Measurements from ENCODE around the gene CCDC107. TPM values are rescaled to one million over a fixed set of nuclear protein-coding genes. Genes with fewer than 3 reads are reported as not detected.
"Not testable (repeated sequence)": the region's sequence is repeated elsewhere in the genome, so short reads cannot be mapped to it uniquely, and the experiment has no call there.

The CCDC107 gene
- total and polyA plus RNA-seq, 2 experiments from 2014 or later = 6.9 to 18.4 TPM

DNA sequence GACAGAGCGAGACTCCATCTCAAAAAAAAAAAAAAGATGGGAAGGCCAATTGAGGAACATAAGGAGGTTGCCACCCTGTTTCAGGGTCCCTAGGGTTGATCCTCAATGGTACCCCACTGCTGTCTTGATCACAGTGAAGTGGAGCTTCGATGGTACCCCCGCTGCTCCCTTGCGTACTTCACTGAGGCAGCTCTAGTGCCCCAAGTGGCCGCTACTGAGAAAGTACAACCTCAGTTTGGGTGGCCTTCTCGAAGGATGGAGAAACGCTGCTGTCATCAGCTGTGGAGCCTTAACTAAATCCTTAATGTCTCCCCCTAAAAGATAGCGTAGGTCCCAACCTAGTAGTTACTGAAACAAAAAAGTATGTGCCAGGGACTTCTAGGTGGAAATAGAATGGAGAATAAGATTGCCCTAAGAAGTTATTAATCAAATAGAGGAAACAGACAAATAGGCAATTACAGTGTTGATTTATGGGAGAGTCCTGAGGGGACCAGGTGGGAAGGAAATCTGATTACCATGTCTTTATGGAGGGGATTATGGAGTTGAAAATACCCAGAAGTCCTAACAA is 46.8 kb upstream of the CCDC107 start:
- H2AFZ ChIP-seq = no peak overlapping the region
- peaks cover 12% of the 10 kb centered on the region for H3K27me3 ChIP-seq (ENCODE audit: insufficient read depth)
- H3K4me1 Mint-ChIP-seq = peaks cover 6% of the 10 kb centered on the region

DNA sequence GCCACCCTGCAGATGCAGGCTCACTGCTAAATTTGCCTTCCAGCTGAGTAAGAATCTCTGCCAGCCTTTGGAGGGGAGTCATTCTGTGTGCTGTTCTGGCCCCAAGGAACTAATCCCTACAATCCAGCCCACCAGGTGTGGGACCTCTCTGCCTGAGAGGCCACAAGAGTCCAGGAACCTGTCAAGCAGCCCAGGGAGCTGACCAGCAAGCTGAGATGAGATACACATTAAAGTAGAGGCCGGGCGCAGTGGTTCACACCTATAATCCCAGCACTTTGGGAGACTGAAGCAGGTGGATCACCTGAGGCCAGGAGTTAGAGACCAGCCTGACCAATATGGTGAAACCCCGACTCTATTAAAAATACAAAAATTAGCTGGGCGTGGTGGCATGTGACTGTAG is 46.0 kb upstream of the CCDC107 start:
- H3K4me2 ChIP-seq; H3K4me3 Mint-ChIP-seq; H3K4me1 ChIP-seq (ENCODE audit: insufficient read depth); H3K4me3 ChIP-seq; H3K79me2 ChIP-seq (replicated peaks; ENCODE audit: insufficient read depth); H4K20me1 ChIP-seq (replicated peaks; ENCODE audit: insufficient read depth); H3K27ac ChIP-seq (ENCODE audit: low read depth); H3K36me3 ChIP-seq (ENCODE audit: insufficient read depth); H3K27ac Mint-ChIP-seq; H3K9me3 Mint-ChIP-seq; H3K9me2 ChIP-seq (ENCODE audit: insufficient read depth); H3K36me3 Mint-ChIP-seq (ENCODE audit: low read depth); ATAC-seq; H2AFZ ChIP-seq; DNase-seq (ENCODE audit: low spot score): not testable (repeated sequence)
- Histone ChIP-seq H3F3A (replicated peaks; ENCODE audit: low read depth) (peaks cover 10% of the 10 kb centered on the region), H3K27me3 (ENCODE audit: insufficient read depth) (peaks cover 16% of the 10 kb centered on the region)
- H3K27me3 Mint-ChIP-seq (ENCODE audit: insufficient read depth, low read depth, poor library complexity) = peaks cover 12% of the 10 kb centered on the region
- H3K4me1 Mint-ChIP-seq = peaks cover 11% of the 10 kb centered on the region

More for the DNA sequence above, 46.8 kb upstream of the CCDC107 start:
- Histone ChIP-seq H3K4me3 (no peak overlapping the region), H4K20me1 (replicated peaks; ENCODE audit: insufficient read depth) (no peaks in the 10 kb centered on the region; the same call in none of the 2 replicates), H3F3A (replicated peaks; ENCODE audit: low read depth) (peaks cover 7% of the 10 kb centered on the region), H3K36me3 (ENCODE audit: insufficient read depth) (no peaks in the 10 kb centered on the region), H3K4me2 (no peak overlapping the region), H3K4me1 (ENCODE audit: insufficient read depth) (peaks cover 8% of the 10 kb centered on the region), H3K79me2 (replicated peaks; ENCODE audit: insufficient read depth) (peaks cover 2% of the 10 kb centered on the region; the same call in 1 of the 2 replicates), H3K9me2 (ENCODE audit: insufficient read depth) (no peaks in the 10 kb centered on the region), H3K27ac (ENCODE audit: low read depth) (no peak overlapping the region)
- ATAC-seq (peak; percentile 87), DNase-seq (ENCODE audit: low spot score) (peak; percentile 80)
- H3K27ac Mint-ChIP-seq = no peak overlapping the region
- H3K4me3 Mint-ChIP-seq = no peak overlapping the region
- H3K36me3 Mint-ChIP-seq (ENCODE audit: low read depth) = peaks cover 10% of the 10 kb centered on the region
- no peaks in the 10 kb centered on the region for H3K9me3 Mint-ChIP-seq
- H3K27me3 Mint-ChIP-seq (ENCODE audit: insufficient read depth, low read depth, poor library complexity) = peaks cover 7% of the 10 kb centered on the region
- TF ChIP-seq, protein P1, sequence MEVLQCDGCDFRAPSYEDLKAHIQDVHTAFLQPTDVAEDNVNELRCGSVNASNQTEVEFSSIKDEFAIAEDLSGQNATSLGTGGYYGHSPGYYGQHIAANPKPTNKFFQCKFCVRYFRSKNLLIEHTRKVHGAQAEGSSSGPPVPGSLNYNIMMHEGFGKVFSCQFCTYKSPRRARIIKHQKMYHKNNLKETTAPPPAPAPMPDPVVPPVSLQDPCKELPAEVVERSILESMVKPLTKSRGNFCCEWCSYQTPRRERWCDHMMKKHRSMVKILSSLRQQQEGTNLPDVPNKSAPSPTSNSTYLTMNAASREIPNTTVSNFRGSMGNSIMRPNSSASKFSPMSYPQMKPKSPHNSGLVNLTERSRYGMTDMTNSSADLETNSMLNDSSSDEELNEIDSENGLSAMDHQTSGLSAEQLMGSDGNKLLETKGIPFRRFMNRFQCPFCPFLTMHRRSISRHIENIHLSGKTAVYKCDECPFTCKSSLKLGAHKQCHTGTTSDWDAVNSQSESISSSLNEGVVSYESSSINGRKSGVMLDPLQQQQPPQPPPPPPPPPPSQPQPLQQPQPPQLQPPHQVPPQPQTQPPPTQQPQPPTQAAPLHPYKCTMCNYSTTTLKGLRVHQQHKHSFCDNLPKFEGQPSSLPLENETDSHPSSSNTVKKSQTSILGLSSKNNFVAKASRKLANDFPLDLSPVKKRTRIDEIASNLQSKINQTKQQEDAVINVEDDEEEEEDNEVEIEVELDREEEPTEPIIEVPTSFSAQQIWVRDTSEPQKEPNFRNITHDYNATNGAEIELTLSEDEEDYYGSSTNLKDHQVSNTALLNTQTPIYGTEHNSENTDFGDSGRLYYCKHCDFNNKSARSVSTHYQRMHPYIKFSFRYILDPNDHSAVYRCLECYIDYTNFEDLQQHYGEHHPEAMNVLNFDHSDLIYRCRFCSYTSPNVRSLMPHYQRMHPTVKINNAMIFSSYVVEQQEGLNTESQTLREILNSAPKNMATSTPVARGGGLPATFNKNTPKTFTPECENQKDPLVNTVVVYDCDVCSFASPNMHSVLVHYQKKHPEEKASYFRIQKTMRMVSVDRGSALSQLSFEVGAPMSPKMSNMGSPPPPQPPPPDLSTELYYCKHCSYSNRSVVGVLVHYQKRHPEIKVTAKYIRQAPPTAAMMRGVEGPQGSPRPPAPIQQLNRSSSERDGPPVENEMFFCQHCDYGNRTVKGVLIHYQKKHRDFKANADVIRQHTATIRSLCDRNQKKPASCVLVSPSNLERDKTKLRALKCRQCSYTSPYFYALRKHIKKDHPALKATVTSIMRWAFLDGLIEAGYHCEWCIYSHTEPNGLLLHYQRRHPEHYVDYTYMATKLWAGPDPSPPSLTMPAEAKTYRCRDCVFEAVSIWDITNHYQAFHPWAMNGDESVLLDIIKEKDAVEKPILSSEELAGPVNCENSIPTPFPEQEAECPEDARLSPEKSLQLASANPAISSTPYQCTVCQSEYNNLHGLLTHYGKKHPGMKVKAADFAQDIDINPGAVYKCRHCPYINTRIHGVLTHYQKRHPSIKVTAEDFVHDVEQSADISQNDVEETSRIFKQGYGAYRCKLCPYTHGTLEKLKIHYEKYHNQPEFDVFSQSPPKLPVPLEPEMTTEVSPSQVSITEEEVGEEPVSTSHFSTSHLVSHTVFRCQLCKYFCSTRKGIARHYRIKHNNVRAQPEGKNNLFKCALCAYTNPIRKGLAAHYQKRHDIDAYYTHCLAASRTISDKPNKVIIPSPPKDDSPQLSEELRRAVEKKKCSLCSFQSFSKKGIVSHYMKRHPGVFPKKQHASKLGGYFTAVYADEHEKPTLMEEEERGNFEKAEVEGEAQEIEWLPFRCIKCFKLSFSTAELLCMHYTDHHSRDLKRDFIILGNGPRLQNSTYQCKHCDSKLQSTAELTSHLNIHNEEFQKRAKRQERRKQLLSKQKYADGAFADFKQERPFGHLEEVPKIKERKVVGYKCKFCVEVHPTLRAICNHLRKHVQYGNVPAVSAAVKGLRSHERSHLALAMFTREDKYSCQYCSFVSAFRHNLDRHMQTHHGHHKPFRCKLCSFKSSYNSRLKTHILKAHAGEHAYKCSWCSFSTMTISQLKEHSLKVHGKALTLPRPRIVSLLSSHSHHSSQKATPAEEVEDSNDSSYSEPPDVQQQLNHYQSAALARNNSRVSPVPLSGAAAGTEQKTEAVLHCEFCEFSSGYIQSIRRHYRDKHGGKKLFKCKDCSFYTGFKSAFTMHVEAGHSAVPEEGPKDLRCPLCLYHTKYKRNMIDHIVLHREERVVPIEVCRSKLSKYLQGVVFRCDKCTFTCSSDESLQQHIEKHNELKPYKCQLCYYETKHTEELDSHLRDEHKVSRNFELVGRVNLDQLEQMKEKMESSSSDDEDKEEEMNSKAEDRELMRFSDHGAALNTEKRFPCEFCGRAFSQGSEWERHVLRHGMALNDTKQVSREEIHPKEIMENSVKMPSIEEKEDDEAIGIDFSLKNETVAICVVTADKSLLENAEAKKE (CRISPR knock-in tag; IDR thresholded peaks at IDR 0.05) = no peak
- TF ChIP-seq, protein P2, sequence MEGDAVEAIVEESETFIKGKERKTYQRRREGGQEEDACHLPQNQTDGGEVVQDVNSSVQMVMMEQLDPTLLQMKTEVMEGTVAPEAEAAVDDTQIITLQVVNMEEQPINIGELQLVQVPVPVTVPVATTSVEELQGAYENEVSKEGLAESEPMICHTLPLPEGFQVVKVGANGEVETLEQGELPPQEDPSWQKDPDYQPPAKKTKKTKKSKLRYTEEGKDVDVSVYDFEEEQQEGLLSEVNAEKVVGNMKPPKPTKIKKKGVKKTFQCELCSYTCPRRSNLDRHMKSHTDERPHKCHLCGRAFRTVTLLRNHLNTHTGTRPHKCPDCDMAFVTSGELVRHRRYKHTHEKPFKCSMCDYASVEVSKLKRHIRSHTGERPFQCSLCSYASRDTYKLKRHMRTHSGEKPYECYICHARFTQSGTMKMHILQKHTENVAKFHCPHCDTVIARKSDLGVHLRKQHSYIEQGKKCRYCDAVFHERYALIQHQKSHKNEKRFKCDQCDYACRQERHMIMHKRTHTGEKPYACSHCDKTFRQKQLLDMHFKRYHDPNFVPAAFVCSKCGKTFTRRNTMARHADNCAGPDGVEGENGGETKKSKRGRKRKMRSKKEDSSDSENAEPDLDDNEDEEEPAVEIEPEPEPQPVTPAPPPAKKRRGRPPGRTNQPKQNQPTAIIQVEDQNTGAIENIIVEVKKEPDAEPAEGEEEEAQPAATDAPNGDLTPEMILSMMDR (conservative IDR thresholded peaks at IDR 0.05; ENCODE audit: low read depth in 2 of 2) = peak; percentile 73 to 82
